PC-9 (cell line): ENCODE data around the gene NCS1. TPM values are rescaled to one million over a fixed set of nuclear protein-coding genes. Genes with fewer than 3 reads are reported as not detected.

ENCODE experiments used
- BruUV-seq: library from RNA; stranded (reverse); fragments of 400-500 nt; replicated peaks from 2 replicates; lab custom pipeline; 2021; lab: Mats Ljungman, UMichigan
- CTCF ChIA-PET: fragments of 300-600 bp; sonication (Branson Sonifier 250); formaldehyde crosslinking; loops from one replicate; lab custom pipeline; 2022; ENCODE audit warnings: antibody characterized with exemption; lab: Charles Lee
- POLR2A ChIA-PET: fragments of 300-600 bp; sonication (Branson Sonifier 250); formaldehyde crosslinking; loops from one replicate; lab custom pipeline; 2022; ENCODE audit warnings: antibody characterized with exemption; ENCODE audit not compliant: unreplicated experiment; lab: Charles Lee
- DNase-seq, 2 experiments: peaks; one replicate each; pipeline versions ENCODE4 v3.0.0 to v3.0.0-alpha.2; 2015 to 2022; ENCODE audit warnings: mixed read lengths in 1 of 2
- H2AFZ ChIP-seq: fragments of 200-600 bp; sonication (generic); 2 replicates; pipeline ENCODE4 v1.8.1; 2017; ENCODE audit warnings: antibody characterized with exemption
- H3F3A ChIP-seq: fragments of 200-600 bp; sonication (generic); 2 replicates; pipeline ENCODE4 v1.8.1; 2017; ENCODE audit warnings: antibody characterized with exemption, mild to moderate bottlenecking, low read depth; ENCODE audit not compliant: insufficient read depth
- H3K27ac ChIP-seq: fragments of 200-600 bp; sonication (generic); 2 replicates; pipeline ENCODE4 v1.6.1; 2016; ENCODE audit warnings: mixed run types
- H3K27me3 ChIP-seq: fragments of 200-600 bp; sonication (generic); 2 replicates; pipeline ENCODE4 v1.6.1; 2016; ENCODE audit warnings: low read depth, mixed run types; ENCODE audit not compliant: insufficient read depth
- H3K36me3 ChIP-seq: fragments of 200-600 bp; sonication (generic); 2 replicates; pipeline ENCODE4 v1.6.1; 2016; ENCODE audit warnings: low read depth, mixed run types
- H3K4me1 ChIP-seq: fragments of 200-600 bp; sonication (generic); replicated peaks from 2 replicates; pipeline ENCODE4 v1.6.1; 2016; ENCODE audit warnings: mixed run types; ENCODE audit not compliant: insufficient read depth
- H3K4me2 ChIP-seq: fragments of 200-600 bp; sonication (generic); 2 replicates; pipeline ENCODE4 v1.6.1; 2017; ENCODE audit warnings: mixed run types
- H3K4me3 ChIP-seq: fragments of 200-600 bp; sonication (generic); 2 replicates; pipeline ENCODE4 v1.6.1; 2016; ENCODE audit warnings: mixed run types
- H3K79me2 ChIP-seq: fragments of 200-600 bp; sonication (generic); 2 replicates; pipeline ENCODE4 v1.6.1; 2017; ENCODE audit warnings: low read depth, mixed run types
- H3K9me2 ChIP-seq: fragments of 200-600 bp; sonication (generic); 2 replicates; pipeline ENCODE4 v1.8.1; 2017; ENCODE audit warnings: mild to moderate bottlenecking; ENCODE audit not compliant: insufficient read depth
- H3K9me3 ChIP-seq: fragments of 200-600 bp; sonication (generic); 2 replicates; pipeline ENCODE4 v1.8.1; 2016; ENCODE audit warnings: low read depth; ENCODE audit not compliant: insufficient read depth
- H4K20me1 ChIP-seq: fragments of 200-600 bp; sonication (generic); 2 replicates; pipeline ENCODE4 v1.8.1; 2017; ENCODE audit not compliant: insufficient read depth
- CTCF ChIP-seq: fragments of 200-600 bp; sonication (generic); conservative IDR thresholded peaks from 2 replicates; pipeline ENCODE4 v1.6.1; 2017; ENCODE audit warnings: mixed run types, antibody characterized with exemption, mild to moderate bottlenecking, moderate library complexity
- EZH2 ChIP-seq: fragments of 200-600 bp; sonication (generic); IDR thresholded peaks from 2 replicates; pipeline ENCODE4 v1.8.0; 2017; ENCODE audit warnings: antibody characterized with exemption, low read depth
- intact Hi-C: fragments of 100-400 bp; cut with micrococcal nuclease; formaldehyde crosslinking; loops from one replicate; pipeline ENCODE4 v1.10.0; 2022; ENCODE audit not compliant: unreplicated experiment
- total RNA-seq: library from RNA; stranded (reverse); gene quantifications from 2 replicates; pipeline ENCODE4 v1.2.3, GENCODE V29; 2021

The NCS1 gene
- total RNA-seq, 1 experiment from 2014 or later = 59.2 TPM

DNA sequence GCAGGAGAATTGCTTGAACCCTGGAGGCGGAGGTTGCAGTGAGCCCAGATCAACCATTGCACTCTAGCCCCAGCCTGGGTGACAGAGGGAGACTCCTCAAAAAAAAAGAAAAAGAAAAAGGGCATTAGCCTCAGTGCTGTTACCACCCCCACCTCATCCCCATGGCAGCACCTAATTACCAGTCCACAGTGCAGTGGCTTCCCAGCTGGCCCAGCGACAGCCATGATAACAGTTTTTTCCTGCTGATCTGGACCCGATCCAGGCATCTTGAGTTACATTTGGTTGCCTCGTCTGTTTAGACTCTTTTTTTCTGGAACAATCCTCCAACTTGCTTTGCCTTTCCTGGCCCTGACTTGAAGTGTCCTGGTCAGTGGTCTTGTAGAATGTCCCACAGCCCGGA is 24.4 kb downstream of the NCS1 start:
- Histone ChIP-seq H3K4me3 (no peak overlapping the region), H3K36me3 (no peaks in the 10 kb centered on the region), H3K4me1 (no peaks in the 10 kb centered on the region), H3K4me2 (no peak overlapping the region), H3F3A (no peaks in the 10 kb centered on the region), H2AFZ (no peak overlapping the region), H3K27ac (no peak overlapping the region), H3K9me3 (no peaks in the 10 kb centered on the region), H4K20me1 (peaks cover 13% of the 10 kb centered on the region), H3K79me2 (no peaks in the 10 kb centered on the region), H3K9me2 (no peaks in the 10 kb centered on the region), H3K27me3 (no peaks in the 10 kb centered on the region)
- BruUV-seq = no TSS peak
- CTCF ChIA-PET = no interaction called here
- no peak for DNase-seq
- POLR2A ChIA-PET = no interaction called here
- TF ChIP-seq CTCF (no peak), EZH2 (no peak)
- intact Hi-C loops = no loop called here

DNA sequence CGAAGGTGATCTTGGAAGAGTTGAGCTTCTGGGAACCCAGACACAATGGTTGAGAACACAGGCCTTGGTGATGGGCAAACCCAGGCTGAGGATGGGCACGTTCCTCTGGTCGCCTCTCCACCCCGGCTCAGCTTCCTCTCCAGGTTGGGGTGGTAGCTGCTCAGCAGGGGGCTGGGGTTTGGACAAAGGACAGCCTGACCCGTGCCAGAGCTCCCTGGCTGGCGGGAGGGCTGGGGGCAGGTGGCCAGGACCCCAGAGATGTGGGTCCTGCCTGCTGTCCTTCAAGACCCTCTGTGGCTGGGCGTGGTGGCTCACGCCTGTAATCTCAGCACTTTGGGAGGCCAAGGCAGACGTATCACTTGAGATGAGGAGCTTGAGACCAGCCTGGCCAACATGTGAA is 25.2 kb downstream of the NCS1 start:
- Histone ChIP-seq H2AFZ (no peak overlapping the region), H3K4me3 (no peak overlapping the region), H4K20me1 (peaks cover 13% of the 10 kb centered on the region), H3K4me2 (no peak overlapping the region), H3K9me2 (no peaks in the 10 kb centered on the region), H3F3A (no peaks in the 10 kb centered on the region), H3K4me1 (no peaks in the 10 kb centered on the region), H3K9me3 (no peaks in the 10 kb centered on the region), H3K79me2 (no peaks in the 10 kb centered on the region), H3K27me3 (no peaks in the 10 kb centered on the region), H3K36me3 (no peaks in the 10 kb centered on the region), H3K27ac (no peak overlapping the region)
- intact Hi-C loops = no loop called here
- no TSS peak for BruUV-seq
- no peak for DNase-seq
- TF ChIP-seq CTCF (no peak), EZH2 (no peak)
- CTCF ChIA-PET = no interaction called here
- POLR2A ChIA-PET = interaction anchor here (0.7 kb wide), 1 partner anchor 1223 kb away, joined by 8 read pairs; no protein-coding TSS in a partner anchor

DNA sequence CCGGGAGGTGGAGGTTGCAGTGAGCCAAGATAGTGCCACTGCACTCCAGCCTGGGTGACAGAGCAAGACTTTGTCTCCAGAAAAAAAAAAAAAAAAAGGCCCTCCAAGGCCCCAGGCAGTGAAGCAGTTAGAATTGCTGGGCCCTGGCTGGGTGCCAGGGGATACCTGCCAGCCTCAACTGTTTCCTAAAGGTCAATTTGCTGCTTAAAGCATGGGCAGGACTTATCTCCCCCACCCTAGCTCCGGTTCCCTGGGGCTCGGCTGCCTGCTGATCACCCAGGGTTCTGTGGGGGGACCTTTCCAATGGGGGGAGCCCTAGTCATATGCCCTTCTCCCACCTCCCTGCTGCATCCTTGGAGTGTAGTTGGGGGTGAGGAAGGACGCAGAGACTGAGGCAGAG is 25.7 kb downstream of the NCS1 start:
- intact Hi-C loops = no loop called here
- Histone ChIP-seq H3K4me3 (no peak overlapping the region), H3K27me3 (no peaks in the 10 kb centered on the region), H3K36me3 (no peaks in the 10 kb centered on the region), H3K4me2 (no peak overlapping the region), H2AFZ (no peak overlapping the region), H3K79me2 (no peaks in the 10 kb centered on the region), H3K9me3 (no peaks in the 10 kb centered on the region), H3K4me1 (no peaks in the 10 kb centered on the region), H4K20me1 (peaks cover 13% of the 10 kb centered on the region), H3K27ac (no peak overlapping the region), H3K9me2 (no peaks in the 10 kb centered on the region), H3F3A (no peaks in the 10 kb centered on the region)
- no peak for TF ChIP-seq EZH2
- no peak for TF ChIP-seq CTCF
- no peak for DNase-seq
- no TSS peak for BruUV-seq
- ChIA-PET CTCF (no interaction called here), POLR2A (no interaction called here)
